ENCODE data around the gene PPP4R3A.
"Not testable (repeated sequence)": the region's sequence is repeated elsewhere in the genome, so short reads cannot be mapped to it uniquely, and the experiment has no call there.

Gene PPP4R3A

GRCh38 chr14:91510171-91511042 is at the start of gene PPP4R3A:
TSS of gene PPP4R3A (minus strand) at chr14:91510310. CDS start at chr14:91509647, 663 bp downstream.
- peak; percentile 88 to 99 (median 92) for DNase-seq
- intact Hi-C loops (cut with DNase I) = no loop called here

GRCh38 chr14:91555531-91555930 is 45.4 kb upstream of the PPP4R3A start:
- intact Hi-C loops (cut with DNase I) = no loop called here
- DNase-seq = no peak

- intact Hi-C loops (cut with DNase I) = no loop called here
- DNase-seq = no peak
Observed at GRCh38 chr14:91554535-91555332, 44.6 kb upstream of the PPP4R3A start.

GRCh38 chr14:91548108-91548507 is 38.0 kb upstream of the PPP4R3A start:
- intact Hi-C loops (cut with DNase I) = no loop called here

GRCh38 chr14:91545946-91546716 is 36.0 kb upstream of the PPP4R3A start:
- no peak for DNase-seq
- intact Hi-C loops (cut with DNase I) = no loop called here

More at GRCh38 chr14:91548108-91548507, 38.0 kb upstream of the PPP4R3A start:
- DNase-seq = no peak

- DNase-seq = no peak
- intact Hi-C loops (cut with DNase I) = no loop called here
Observed at GRCh38 chr14:91545204-91545603, 35.1 kb upstream of the PPP4R3A start.

- no peak for DNase-seq
- intact Hi-C loops (cut with DNase I) = no loop called here
Observed at GRCh38 chr14:91536327-91536726, 26.2 kb upstream of the PPP4R3A start.

GRCh38 chr14:91534059-91534458 is 23.9 kb upstream of the PPP4R3A start:
- intact Hi-C loops (cut with DNase I); DNase-seq: not testable (repeated sequence)

- intact Hi-C loops (cut with DNase I) = no loop called here
- no peak for DNase-seq
Observed at GRCh38 chr14:91533623-91534022, 23.5 kb upstream of the PPP4R3A start.

GRCh38 chr14:91523972-91524371 is 13.9 kb upstream of the PPP4R3A start:
- DNase-seq = no peak
- intact Hi-C loops (cut with DNase I) = no loop called here

GRCh38 chr14:91521061-91521640 is 11.0 kb upstream of the PPP4R3A start:
- intact Hi-C loops (cut with DNase I) = no loop called here
- DNase-seq = no peak

GRCh38 chr14:91520138-91520537 is 10.0 kb upstream of the PPP4R3A start:
- intact Hi-C loops (cut with DNase I) = no loop called here

GRCh38 chr14:91519239-91520036 is 9.3 kb upstream of the PPP4R3A start:
- no peak for DNase-seq
- intact Hi-C loops (cut with DNase I) = no loop called here

More at GRCh38 chr14:91520138-91520537, 10.0 kb upstream of the PPP4R3A start:
- no peak for DNase-seq

GRCh38 chr14:91516663-91517388 is 6.7 kb upstream of the PPP4R3A start:
- no peak for DNase-seq

GRCh38 chr14:91515979-91516378 is 5.9 kb upstream of the PPP4R3A start:
- intact Hi-C loops (cut with DNase I) = no loop called here
- no peak for DNase-seq

More at GRCh38 chr14:91516663-91517388, 6.7 kb upstream of the PPP4R3A start:
- intact Hi-C loops (cut with DNase I) = no loop called here

GRCh38 chr14:91511043-91511383 is 903 bp upstream of the PPP4R3A start:
- DNase-seq = no peak
- intact Hi-C loops (cut with DNase I) = no loop called here

- no peak for DNase-seq
- intact Hi-C loops (cut with DNase I) = loop anchor here (10.0 kb wide), 1 partner anchor 405 kb away; no protein-coding TSS in a partner anchor
Observed at GRCh38 chr14:91509878-91510170, 286 bp downstream of the PPP4R3A start.

GRCh38 chr14:91509083-91509877 is 830 bp downstream of the PPP4R3A start:
- DNase-seq = peak in 8 of 10 donors; percentile 6 to 89 (median 22)
- intact Hi-C loops (cut with DNase I) = loop anchor here (10.0 kb wide), 1 partner anchor 406 kb away; no protein-coding TSS in a partner anchor
